GM12878 (cell line): Measurements from ENCODE around the gene TPD52L2. TPM values are rescaled to one million over a fixed set of nuclear protein-coding genes. Genes with fewer than 3 reads are reported as not detected.

ENCODE experiments used
- ATAC-seq: fragments of 200-7000 bp; cut with Tn5 transposase; 3 replicates; pipeline ENCODE4 v1.9.1; 2020; ENCODE audit warnings: mild to moderate bottlenecking, moderate library complexity
- BruUV-seq: library from RNA; stranded (reverse); fragments of 400-500 nt; replicated peaks from 2 replicates; lab custom pipeline; 2021; lab: Mats Ljungman, UMichigan
- CTCF ChIA-PET: fragments of 300-600 bp; sonication (Branson Sonifier 250); formaldehyde crosslinking; extraction: SDS; loops from one replicate; lab custom pipeline; 2021; ENCODE audit warnings: inconsistent platforms; lab: Yijun Ruan, JAX
- POLR2A ChIA-PET: fragments of 350-600 bp; formaldehyde crosslinking; extraction: SDS; loops from one replicate; lab custom pipeline; 2021; ENCODE audit warnings: inconsistent platforms; lab: Charles Lee
- RAD21 ChIA-PET: fragments of 300-600 bp; sonication (Branson Sonifier 250); formaldehyde crosslinking; loops from one replicate; lab custom pipeline; 2023; ENCODE audit warnings: antibody characterized with exemption; ENCODE audit not compliant: unreplicated experiment; lab: Charles Lee
- SMC1A ChIA-PET: fragments of 300-600 bp; sonication (Branson Sonifier 250); formaldehyde crosslinking; loops from one replicate; lab custom pipeline; 2023; ENCODE audit not compliant: unreplicated experiment, uncharacterized antibody; lab: Charles Lee
- DNase-seq: peaks from one replicate; pipeline ENCODE4 v3.0.0-alpha.2; 2011; ENCODE audit warnings: low read depth, low spot score
- FAIRE-seq: peaks from 3 replicates; lab custom pipeline; 2011; peaks lifted over from hg19 to GRCh38; lab: Jason Lieb, UNC
- H2AFZ ChIP-seq: 2 replicates; pipeline ENCODE4 v1.6.0; 2011; ENCODE audit warnings: low read depth, low read length, control low read depth; ENCODE audit not compliant: control insufficient read depth
- H3K27ac ChIP-seq: 2 replicates; pipeline ENCODE4 v1.5.1; 2011; ENCODE audit warnings: control low read depth; ENCODE audit not compliant: control insufficient read depth, insufficient read depth
- H3K27me3 ChIP-seq, 2 experiments: replicated peaks in 1 of 2; 2 replicates each; pipeline versions ENCODE4 v1.6.0 to v1.6.1; 2011; ENCODE audit warnings: low read length in 1 of 2; ENCODE audit not compliant: control insufficient read depth in 2 of 2, insufficient read depth in 2 of 2
- H3K36me3 ChIP-seq, 2 experiments: 2 replicates each; pipeline ENCODE4 v1.5.1; 2011; ENCODE audit warnings: low read length in 1 of 2; ENCODE audit not compliant: control insufficient read depth in 2 of 2, insufficient read depth in 2 of 2
- H3K4me1 ChIP-seq: 2 replicates; pipeline ENCODE4 v1.6.1; 2011; ENCODE audit warnings: mild to moderate bottlenecking, low read length, moderate library complexity, mixed read lengths; ENCODE audit not compliant: control insufficient read depth, insufficient read depth
- H3K4me2 ChIP-seq: 2 replicates; pipeline ENCODE4 v1.6.0; 2011; ENCODE audit warnings: control low read depth; ENCODE audit not compliant: control insufficient read depth, insufficient read depth
- H3K4me3 ChIP-seq: fragments of 200-600 bp; sonication (generic); 2 replicates; pipeline ENCODE4 v1.5.1; 2016
- H3K79me2 ChIP-seq: 2 replicates; pipeline ENCODE4 v1.6.0; 2011; ENCODE audit warnings: low read length; ENCODE audit not compliant: control insufficient read depth, insufficient read depth
- H3K9ac ChIP-seq: 2 replicates; pipeline ENCODE4 v1.8.0; 2011; ENCODE audit warnings: low read length, control low read depth, mixed read lengths; ENCODE audit not compliant: control insufficient read depth, insufficient read depth
- H3K9me3 ChIP-seq: replicated peaks from 3 replicates; pipeline ENCODE4 v1.5.1; 2011; ENCODE audit warnings: mild to moderate bottlenecking, low read length; ENCODE audit not compliant: control insufficient read depth, insufficient read depth
- H4K20me1 ChIP-seq: 2 replicates; pipeline ENCODE4 v1.6.0; 2011; ENCODE audit not compliant: control insufficient read depth, insufficient read depth
- DPF2 ChIP-seq: fragments of 450-650 bp; IDR thresholded peaks from 2 replicates; pipeline ENCODE4 v1.6.1; 2017; ENCODE audit warnings: mild to moderate bottlenecking
- EGR1 ChIP-seq, 2 experiments: IDR thresholded peaks; 1 replicate in 1 of 2; 2 replicates in 1 of 2; pipeline ENCODE4 v1.6.1; 2011 to 2012; ENCODE audit warnings: low read depth in 2 of 2, low read length in 2 of 2, borderline replicate concordance in 1 of 2, mild to moderate bottlenecking in 1 of 2, moderate library complexity in 1 of 2
- EP300 ChIP-seq, 2 experiments: fragments of 150-350 bp in 1 of 2; IDR thresholded peaks; 2 replicates each; pipeline ENCODE4 v1.6.1; 2011 to 2012; ENCODE audit warnings: low read depth in 2 of 2, low read length in 2 of 2, borderline replicate concordance in 1 of 2, improper control_type of control experiment in 1 of 2, inconsistent platforms in 1 of 2; ENCODE audit not compliant: control insufficient read depth in 1 of 2
- EZH2 ChIP-seq: IDR thresholded peaks from 2 replicates; pipeline ENCODE4 v1.6.1; 2012; ENCODE audit warnings: low read depth, mild to moderate bottlenecking, control low read depth, inconsistent platforms, low read length, borderline replicate concordance; ENCODE audit not compliant: control insufficient read depth
- GABPA ChIP-seq: IDR thresholded peaks from 2 replicates; pipeline ENCODE4 v1.6.1; 2014; ENCODE audit warnings: antibody characterized with exemption, low read depth, mild to moderate bottlenecking, inconsistent platforms
- IRF3 ChIP-seq: fragments of 450-650 bp; IDR thresholded peaks from 2 replicates; pipeline ENCODE4 v1.6.1; 2014; ENCODE audit warnings: mild to moderate bottlenecking
- KAT2A ChIP-seq: conservative IDR thresholded peaks from 2 replicates; pipeline ENCODE4 v1.6.1; 2011; ENCODE audit warnings: low read depth, low read length; ENCODE audit not compliant: control insufficient read depth
- MYB ChIP-seq: fragments of 150-350 bp; IDR thresholded peaks from 2 replicates; pipeline ENCODE4 v1.6.1; 2014; ENCODE audit warnings: mild to moderate bottlenecking, low read depth, low read length, borderline replicate concordance
- PBX3 ChIP-seq: IDR thresholded peaks from 2 replicates; pipeline ENCODE4 v1.6.1; 2011; ENCODE audit warnings: mild to moderate bottlenecking, low read depth, low read length, moderate library complexity; ENCODE audit not compliant: insufficient replicate concordance
- RAD51 ChIP-seq: fragments of 450-650 bp; IDR thresholded peaks from 2 replicates; pipeline ENCODE4 v1.6.1; 2016; ENCODE audit warnings: moderate library complexity, mild to moderate bottlenecking, inconsistent platforms
- SIN3A ChIP-seq: IDR thresholded peaks from 2 replicates; pipeline ENCODE4 v1.6.1; 2012; ENCODE audit warnings: low read depth, low read length, improper control_type of control experiment
- STAT3 ChIP-seq: IDR thresholded peaks from 2 replicates; pipeline ENCODE4 v1.6.1; 2011; ENCODE audit warnings: low read depth, low read length, improper control_type of control experiment
- ZNF24 ChIP-seq: fragments of 450-650 bp; IDR thresholded peaks from 2 replicates; pipeline ENCODE4 v1.6.1; 2017; ENCODE audit warnings: antibody characterized with exemption, mild to moderate bottlenecking
- WGBS: methylation state at CpG from one replicate; pipeline ENCODE4 v1.1.6; 2016; ENCODE audit warnings: low lambda C conversion rate; ENCODE audit not compliant: insufficient replicate concordance, insufficient coverage; ENCODE audit errors: missing lambda C conversion rate; 5-methylcytosine and 5-hydroxymethylcytosine counted together
- in situ Hi-C: fragments of 300-500 bp; cut with MboI; formaldehyde crosslinking; loops from 9 replicates; pipeline ENCODE4 v1.14.3; 2018; ENCODE audit warnings: mixed read lengths
- intact Hi-C: fragments of 100-400 bp; cut with micrococcal nuclease; formaldehyde crosslinking; loops from one replicate; pipeline ENCODE4 v1.14.2; 2022; ENCODE audit not compliant: unreplicated experiment
- polyA plus RNA-seq, 11 experiments: library from polyadenylated mRNA; depleted of rRNA in 4 of 11; unstranded in 6 of 11; stranded (reverse) in 5 of 11; fragments of >200 nt; fragmentation: Nextera tagmentation in 4 of 11; fragmentation: Illumina TruSeq in 1 of 11; extraction: Ambion mirVana in 4 of 11; extraction: Trizol in 1 of 11; gene quantifications; 1 replicate in 1 of 11; 2 replicates in 10 of 11; pipeline versions ENCODE4 v1.2.1 to v1.2.3, GENCODE V29; 2011 to 2016; ENCODE audit warnings: inconsistent platforms in 2 of 11, missing spikeins in 2 of 11, low read depth in 1 of 11
- total RNA-seq, 4 experiments: library from RNA; depleted of rRNA in 3 of 4; stranded (reverse); fragments of >200 nt in 3 of 4; fragmentation: Illumina TruSeq in 1 of 4; extraction: Trizol in 1 of 4; gene quantifications; 2 replicates each; pipeline versions ENCODE4 v1.2.1 to v1.2.3, GENCODE V29; 2013 to 2021

TPD52L2 gene
- total and polyA plus RNA-seq, 10 of the 15 experiments (the other 5 are each of a cell fraction or from before 2014, with no cell fraction given) = 1.6 to 71.0 (median 46.3) TPM

GRCh38 chr20:63830841-63831588 lies 34.1 kb upstream of the TPD52L2 start, which contains the start of gene ZBTB46:
Gene ZBTB46, minus strand, starts transcription at chr20:63831264. Its CDS starts 40,507 bp downstream, at chr20:63790757.
- peak within 1 kb of the TSS; percentile 90 for H3K4me2 ChIP-seq
- BruUV-seq = no TSS peak
- intact Hi-C loops (no loop called here), in situ Hi-C loops (no loop called here)
- H3K36me3 ChIP-seq = no peaks in the 10 kb centered on the region
- H3K9me3 ChIP-seq = no peaks in the 10 kb centered on the region
- H3K4me1 ChIP-seq = no peaks in the 10 kb centered on the region; the same call in 1 of the 2 replicates
- no peak for TF ChIP-seq RAD51
- no peak for TF ChIP-seq ZNF24
- peak in 1 of 2 experiments; percentile 25; a peak in 1 of 3 replicates for TF ChIP-seq EGR1 (IDR thresholded peaks at IDR 0.05; ENCODE audit: borderline replicate concordance in 1 of 2, low read depth in 2 of 2, low read length in 2 of 2)
- TF ChIP-seq EZH2 = no peak
- CTCF ChIA-PET = no interaction called here
- 0 out of 2 replicates have a peak, but pooled peaks cover 3% of the 10 kb centered on the region for H4K20me1 ChIP-seq
- ATAC-seq (peak; percentile 47), DNase-seq (no peak), FAIRE-seq (no peak)
- H2AFZ ChIP-seq = peak within 1 kb of the TSS; percentile 12
- WGBS = no CpG with 5 or more reads among the region's 147 CpGs
- H3K27me3 ChIP-seq = peaks cover 9 to 11% of the 10 kb centered on the region in 2 experiments; a peak in 3 of 4 replicates
- H3K79me2 ChIP-seq = no peaks in the 10 kb centered on the region
- H3K4me3 ChIP-seq = peak within 1 kb of the TSS; percentile 65
- H3K27ac ChIP-seq = no peak within 1 kb of the TSS
- POLR2A ChIA-PET = interaction anchor here (0.8 kb wide), 1 partner anchor 12 kb away, joined by 3 read pairs; no protein-coding TSS in a partner anchor
- peak within 1 kb of the TSS; percentile 34; the same call in 1 of the 2 replicates for H3K9ac ChIP-seq
- SMC1A ChIA-PET = no interaction called here
- RAD21 ChIA-PET = interaction anchor here (0.6 kb wide), 1 partner anchor 293 kb away, joined by 3 read pairs; no protein-coding TSS in a partner anchor

- H3K36me3 ChIP-seq = no peaks in the 10 kb centered on the region
- no peak for FAIRE-seq
- H3K4me1 ChIP-seq = no peaks in the 10 kb centered on the region; the same call in 1 of the 2 replicates
- 0 out of 2 replicates have a peak, but pooled peaks cover 3% of the 10 kb centered on the region for H4K20me1 ChIP-seq
- in situ Hi-C loops = no loop called here
- SMC1A ChIA-PET = no interaction called here
- DNase-seq = no peak
- CTCF ChIA-PET = no interaction called here
- no peaks in the 10 kb centered on the region for H3K9me3 ChIP-seq
- peaks cover 9 to 11% of the 10 kb centered on the region in 2 experiments; a peak in 3 of 4 replicates for H3K27me3 ChIP-seq
- no TSS peak for BruUV-seq
- POLR2A ChIA-PET = no interaction called here
- H2AFZ ChIP-seq = peak overlapping the region; percentile 12; the same call in 1 of the 2 replicates
- no peak overlapping the region for H3K9ac ChIP-seq
- H3K79me2 ChIP-seq = no peaks in the 10 kb centered on the region
- ATAC-seq = no peak
- H3K4me2 ChIP-seq = peak overlapping the region; percentile 55; the same call in 1 of the 2 replicates
- H3K27ac ChIP-seq = no peak overlapping the region
- intact Hi-C loops = no loop called here
- WGBS = 7% methylated on average over 43 of the region's 55 CpGs
- H3K4me3 ChIP-seq = no peak overlapping the region
- RAD21 ChIA-PET = no interaction called here
- TF ChIP-seq KAT2A (no peak), RAD51 (no peak), PBX3 (no peak), DPF2 (0 out of 2 replicates have a peak, but pooled peaks have one; percentile 29), MYB (no peak), IRF3 (no peak), GABPA (no peak), EP300 (IDR thresholded peaks at IDR 0.05; ENCODE audit: borderline replicate concordance in 1 of 2, control insufficient read depth in 1 of 2, low read depth in 2 of 2, low read length in 2 of 2) (no peak), STAT3 (no peak), SIN3A (no peak)
Observed at GRCh38 chr20:63831646-63831992, 33.5 kb upstream of the TPD52L2 start.
